LNCAP (cell line): Measurements from ENCODE around the gene DYNC1H1.

Experiments used
- TF ChIP-seq, protein P1 (sequence below): fragments of 450-650 bp; IDR thresholded peaks from 2 replicates; pipeline ENCODE4 v1.5.1; 2017; ENCODE audit warnings: mild to moderate bottlenecking

DYNC1H1 gene

GRCh38 chr14:102097441-102098135 lies 133.2 kb downstream of the DYNC1H1 start:
- TF ChIP-seq, protein P1, sequence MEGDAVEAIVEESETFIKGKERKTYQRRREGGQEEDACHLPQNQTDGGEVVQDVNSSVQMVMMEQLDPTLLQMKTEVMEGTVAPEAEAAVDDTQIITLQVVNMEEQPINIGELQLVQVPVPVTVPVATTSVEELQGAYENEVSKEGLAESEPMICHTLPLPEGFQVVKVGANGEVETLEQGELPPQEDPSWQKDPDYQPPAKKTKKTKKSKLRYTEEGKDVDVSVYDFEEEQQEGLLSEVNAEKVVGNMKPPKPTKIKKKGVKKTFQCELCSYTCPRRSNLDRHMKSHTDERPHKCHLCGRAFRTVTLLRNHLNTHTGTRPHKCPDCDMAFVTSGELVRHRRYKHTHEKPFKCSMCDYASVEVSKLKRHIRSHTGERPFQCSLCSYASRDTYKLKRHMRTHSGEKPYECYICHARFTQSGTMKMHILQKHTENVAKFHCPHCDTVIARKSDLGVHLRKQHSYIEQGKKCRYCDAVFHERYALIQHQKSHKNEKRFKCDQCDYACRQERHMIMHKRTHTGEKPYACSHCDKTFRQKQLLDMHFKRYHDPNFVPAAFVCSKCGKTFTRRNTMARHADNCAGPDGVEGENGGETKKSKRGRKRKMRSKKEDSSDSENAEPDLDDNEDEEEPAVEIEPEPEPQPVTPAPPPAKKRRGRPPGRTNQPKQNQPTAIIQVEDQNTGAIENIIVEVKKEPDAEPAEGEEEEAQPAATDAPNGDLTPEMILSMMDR: no peak

GRCh38 chr14:102103062-102103695 lies 138.8 kb downstream of the DYNC1H1 start:
- TF ChIP-seq, protein P1: no peak

GRCh38 chr14:102105369-102105768 lies 141.0 kb downstream of the DYNC1H1 start:
- TF ChIP-seq, protein P1: no peak
